A549 (cell line): ENCODE measurements around the gene PCSK5. TPM values are rescaled to one million over a fixed set of nuclear protein-coding genes. Genes with fewer than 3 reads are reported as not detected.

Experiments
- ATAC-seq, 2 experiments: fragments of 200-7000 bp in 1 of 2; fragments of >200 bp in 1 of 2; cut with Nextera tagmentation in 1 of 2; cut with Tn5 transposase in 1 of 2; 3 replicates each; pipeline versions ENCODE4 v1.8.0 to v1.9.1; 2018 to 2020; ENCODE audit warnings: mild to moderate bottlenecking in 1 of 2, moderate library complexity in 1 of 2
- CTCF ChIA-PET: fragments of 300-600 bp; sonication (Branson Sonifier 250); formaldehyde crosslinking; extraction: SDS; loops from one replicate; lab custom pipeline; 2021; ENCODE audit warnings: antibody characterized with exemption, inconsistent platforms; lab: Yijun Ruan, JAX
- POLR2A ChIA-PET: fragments of 350-600 bp; formaldehyde crosslinking; extraction: SDS; loops from one replicate; lab custom pipeline; 2021; ENCODE audit warnings: antibody characterized with exemption, inconsistent platforms; lab: Yijun Ruan, JAX
- DNase-seq, 2 experiments: peaks; one replicate each; pipeline versions ENCODE4 v3.0.0 to v3.0.0-alpha.2; 2011 to 2016; ENCODE audit warnings: low read depth in 1 of 2, low spot score in 1 of 2
- FAIRE-seq: peaks from 2 replicates; lab custom pipeline; 2011; peaks lifted over from hg19 to GRCh38; lab: Jason Lieb, UNC
- H3K27ac ChIP-seq, 2 experiments: fragments of >200 bp; sonication (Bioruptor Twin); formaldehyde crosslinking; 3 replicates each; pipeline ENCODE4 v1.5.1; 2016 to 2017
- H3K4me1 ChIP-seq: fragments of >200 bp; sonication (Bioruptor Twin); formaldehyde crosslinking; 3 replicates; pipeline ENCODE4 v1.6.1; 2016
- H3K4me2 ChIP-seq: fragments of >200 bp; sonication (Bioruptor Twin); formaldehyde crosslinking; 3 replicates; pipeline ENCODE4 v1.6.1; 2016
- H3K4me3 ChIP-seq: fragments of >200 bp; sonication (Bioruptor Twin); formaldehyde crosslinking; 3 replicates; pipeline ENCODE4 v1.5.1; 2016
- H3K9me3 ChIP-seq: fragments of >200 bp; sonication (Bioruptor Twin); formaldehyde crosslinking; 3 replicates; pipeline ENCODE4 v1.6.1; 2016
- EHF ChIP-seq: fragments of 250-450 bp; sonication (Bioruptor Pico); IDR thresholded peaks from 2 replicates; pipeline ENCODE4 v1.5.0; 2020; ENCODE audit warnings: mild to moderate bottlenecking
- EP300 ChIP-seq, 2 experiments: fragments of >200 bp; sonication (Bioruptor Twin); formaldehyde crosslinking; IDR thresholded peaks; 2 replicates in 1 of 2; 3 replicates in 1 of 2; pipeline ENCODE4 v1.6.1; 2016 to 2017
- FOSB ChIP-seq: fragments of 250-450 bp; sonication (Bioruptor Pico); IDR thresholded peaks from 2 replicates; pipeline ENCODE4 v1.5.0; 2020; ENCODE audit warnings: mild to moderate bottlenecking, moderate library complexity
- FOSL2 ChIP-seq, 2 experiments: fragments of 450-650 bp in 1 of 2; fragments of >200 bp in 1 of 2; sonication (Bioruptor Twin) in 1 of 2; formaldehyde crosslinking; IDR thresholded peaks; 2 replicates each; pipeline versions ENCODE4 v1.5.0 to v1.6.1; 2016 to 2020; ENCODE audit warnings: mild to moderate bottlenecking in 1 of 2, moderate library complexity in 1 of 2
- FOXS1 ChIP-seq: fragments of 250-450 bp; sonication (Bioruptor Pico); IDR thresholded peaks from 2 replicates; pipeline ENCODE4 v1.5.0; 2020; ENCODE audit warnings: mild to moderate bottlenecking, moderate library complexity
- HEYL ChIP-seq: fragments of 250-450 bp; sonication (Bioruptor Pico); IDR thresholded peaks from 2 replicates; pipeline ENCODE4 v1.8.0; 2021; ENCODE audit warnings: mild to moderate bottlenecking, moderate library complexity
- JUNB ChIP-seq: fragments of >200 bp; sonication (Bioruptor Twin); formaldehyde crosslinking; IDR thresholded peaks from 2 replicates; pipeline ENCODE4 v1.6.1; 2016
- MAZ ChIP-seq: fragments of 150-350 bp; IDR thresholded peaks from 2 replicates; pipeline ENCODE4 v1.6.1; 2014; ENCODE audit warnings: antibody characterized with exemption, low read depth, low read length, borderline replicate concordance
- MYC ChIP-seq: IDR thresholded peaks from 2 replicates; pipeline ENCODE4 v1.6.1; 2012; ENCODE audit warnings: mild to moderate bottlenecking, inconsistent platforms, low read length, improper control_type of control experiment, borderline replicate concordance
- NPAS2 ChIP-seq: fragments of 250-450 bp; sonication (Bioruptor Pico); IDR thresholded peaks from 2 replicates; pipeline ENCODE4 v1.8.0; 2022; ENCODE audit warnings: mild to moderate bottlenecking, moderate library complexity, borderline replicate concordance
- NR3C1 ChIP-seq: fragments of >200 bp; sonication (Bioruptor Twin); formaldehyde crosslinking; IDR thresholded peaks from 3 replicates; pipeline ENCODE4 v1.6.1; 2017
- PHF8 ChIP-seq: fragments of 200-600 bp; sonication (generic); IDR thresholded peaks from 2 replicates; pipeline ENCODE4 v1.6.1; 2016; ENCODE audit warnings: low read depth, mild to moderate bottlenecking, antibody characterized with exemption, moderate library complexity, borderline replicate concordance
- RARB ChIP-seq: fragments of 250-450 bp; sonication (Bioruptor Pico); IDR thresholded peaks from 2 replicates; pipeline ENCODE4 v1.8.0; 2021; ENCODE audit warnings: mild to moderate bottlenecking, moderate library complexity
- RCOR1 ChIP-seq: fragments of 150-350 bp; IDR thresholded peaks from 2 replicates; pipeline ENCODE4 v1.6.1; 2014; ENCODE audit warnings: antibody characterized with exemption, low read length, low read depth
- RNF2 ChIP-seq: fragments of 200-600 bp; sonication (generic); IDR thresholded peaks from 2 replicates; pipeline ENCODE4 v1.6.1; 2016; ENCODE audit warnings: low read depth, mild to moderate bottlenecking, antibody characterized with exemption, moderate library complexity, borderline replicate concordance
- TP53 ChIP-seq: fragments of 250-450 bp; sonication (Bioruptor Pico); IDR thresholded peaks from 2 replicates; pipeline ENCODE4 v1.5.0; 2021; ENCODE audit warnings: mild to moderate bottlenecking, moderate library complexity
- ZSCAN20 ChIP-seq: fragments of 250-450 bp; sonication (Bioruptor Pico); IDR thresholded peaks from 2 replicates; pipeline ENCODE4 v1.8.0; 2022; ENCODE audit warnings: mild to moderate bottlenecking, moderate library complexity
- WGBS: methylation state at CpG from one replicate; pipeline ENCODE4 v1.1.6; 2017; ENCODE audit errors: missing lambda C conversion rate; 5-methylcytosine and 5-hydroxymethylcytosine counted together
- polyA plus RNA-seq, 4 experiments: library from polyadenylated mRNA; depleted of rRNA in 3 of 4; stranded (reverse); fragments of >200 nt; fragmentation: RNase III in 1 of 4; extraction: RNeasy Plus Mini Kit Qiagen cat#74134 plus additional on column Dnase treatment in 1 of 4; gene quantifications; 2 replicates in 3 of 4; 3 replicates in 1 of 4; pipeline ENCODE4 v1.2.3, GENCODE V29; 2011 to 2017
- TF ChIP-seq, protein P1 (sequence below): IDR thresholded peaks from 2 replicates; pipeline ENCODE4 v1.6.1; 2012
- TF ChIP-seq, protein P2 (sequence below): IDR thresholded peaks from 2 replicates; pipeline ENCODE4 v1.6.1; 2012
- TF ChIP-seq, protein P3 (sequence below): fragments of >200 bp; sonication (Bioruptor Twin); formaldehyde crosslinking; IDR thresholded peaks from 2 replicates; pipeline ENCODE4 v1.6.1; 2016
- TF ChIP-seq, protein P4 (sequence below): fragments of 450-650 bp; IDR thresholded peaks from 2 replicates; pipeline ENCODE4 v1.6.1; 2014; ENCODE audit warnings: antibody characterized with exemption

The PCSK5 gene
- polyA plus RNA-seq, 2 of the 4 experiments (the other 2 are of a cell fraction): 1.3 to 6.7 TPM

DNA sequence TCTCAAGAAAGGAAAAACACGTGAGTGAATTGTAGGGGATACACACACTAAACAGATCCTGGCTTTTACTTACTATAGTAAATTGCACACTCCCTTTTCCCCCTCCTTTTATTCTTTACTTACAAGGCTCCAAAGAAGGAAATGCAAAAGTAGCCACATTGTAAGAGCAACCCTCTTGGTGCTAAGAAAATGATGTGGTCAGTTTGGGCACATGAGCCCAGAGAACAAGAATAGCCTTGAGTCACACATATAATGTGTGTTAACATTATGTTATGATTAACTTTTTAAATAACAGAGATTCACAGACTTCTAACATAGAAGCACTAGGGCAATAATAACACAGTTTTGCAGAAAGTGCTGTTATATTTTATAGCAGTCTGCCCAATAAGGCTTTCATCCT is 48.5 kb downstream of the PCSK5 start:
- DNase-seq (no peak), ATAC-seq (no peak), FAIRE-seq (no peak)
- TF ChIP-seq RARB (CRISPR knock-in tag): no peak
- H3K4me2 ChIP-seq: no peak overlapping the region
- ChIA-PET CTCF (interaction anchor here (0.7 kb wide), 1 partner anchor 11 kb away, joined by 3 read pairs; no protein-coding TSS in a partner anchor), POLR2A (no interaction called here)
- no peaks in the 10 kb centered on the region for H3K4me1 ChIP-seq
- no peak overlapping the region for H3K4me3 ChIP-seq
- H3K27ac ChIP-seq: no peak overlapping the region
- no peaks in the 10 kb centered on the region for H3K9me3 ChIP-seq
- WGBS: 63% methylated on average over 1 of the region's 1 CpG

DNA sequence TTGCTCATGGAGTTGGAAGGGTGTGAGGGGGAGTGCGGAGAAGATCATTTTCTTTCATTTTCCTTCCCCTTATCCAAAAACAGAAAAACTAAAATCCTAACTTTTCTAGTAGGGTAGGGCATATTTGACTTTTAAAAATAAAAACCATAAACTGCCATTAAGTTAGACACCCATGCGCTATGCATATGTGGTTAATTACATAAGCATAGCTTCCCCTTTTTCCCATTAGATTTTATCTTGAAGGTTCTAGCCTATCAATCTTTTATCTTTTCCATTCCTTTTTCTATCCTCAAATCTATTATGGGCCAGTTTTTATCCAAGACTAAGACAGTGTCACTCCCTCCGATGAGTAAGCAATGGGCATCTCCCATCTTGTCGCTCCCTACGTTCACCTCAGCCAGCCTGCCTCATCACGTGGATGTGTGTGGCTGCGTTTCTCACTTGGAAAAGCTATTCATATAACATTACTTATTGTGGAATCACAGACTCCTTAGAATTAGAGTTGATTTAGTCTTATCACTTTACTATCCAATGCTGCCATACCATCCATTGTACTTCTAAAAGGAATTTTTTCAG is 49.2 kb downstream of the PCSK5 start:
- POLR2A ChIA-PET: no interaction called here
- FAIRE-seq: no peak

DNA sequence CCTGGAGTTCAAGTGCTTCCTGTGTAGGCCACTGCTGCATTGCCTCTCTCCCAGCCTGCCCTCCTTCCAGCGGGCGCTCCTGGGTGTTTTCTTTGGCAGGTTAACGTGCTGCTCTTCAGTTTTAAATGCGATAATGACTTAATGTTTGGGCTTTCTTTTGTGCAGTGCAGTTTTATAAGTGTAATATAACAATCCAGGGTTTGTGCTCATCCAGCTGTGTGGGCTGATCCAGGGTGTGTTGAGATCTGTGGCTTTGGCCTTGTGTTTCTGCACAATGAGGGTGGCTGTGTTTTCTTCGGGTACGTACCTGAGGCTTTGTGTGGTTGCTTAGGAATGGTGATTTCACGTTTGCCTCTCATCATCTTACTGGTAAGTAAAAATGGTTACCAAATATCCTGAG is 50.6 kb downstream of the PCSK5 start:
- ATAC-seq (no peak), FAIRE-seq (no peak), DNase-seq (no peak)
- ChIA-PET CTCF (no interaction called here), POLR2A (no interaction called here)
- TF ChIP-seq, protein P1, sequence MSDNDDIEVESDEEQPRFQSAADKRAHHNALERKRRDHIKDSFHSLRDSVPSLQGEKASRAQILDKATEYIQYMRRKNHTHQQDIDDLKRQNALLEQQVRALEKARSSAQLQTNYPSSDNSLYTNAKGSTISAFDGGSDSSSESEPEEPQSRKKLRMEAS: no peak
- TF ChIP-seq, protein P2, sequence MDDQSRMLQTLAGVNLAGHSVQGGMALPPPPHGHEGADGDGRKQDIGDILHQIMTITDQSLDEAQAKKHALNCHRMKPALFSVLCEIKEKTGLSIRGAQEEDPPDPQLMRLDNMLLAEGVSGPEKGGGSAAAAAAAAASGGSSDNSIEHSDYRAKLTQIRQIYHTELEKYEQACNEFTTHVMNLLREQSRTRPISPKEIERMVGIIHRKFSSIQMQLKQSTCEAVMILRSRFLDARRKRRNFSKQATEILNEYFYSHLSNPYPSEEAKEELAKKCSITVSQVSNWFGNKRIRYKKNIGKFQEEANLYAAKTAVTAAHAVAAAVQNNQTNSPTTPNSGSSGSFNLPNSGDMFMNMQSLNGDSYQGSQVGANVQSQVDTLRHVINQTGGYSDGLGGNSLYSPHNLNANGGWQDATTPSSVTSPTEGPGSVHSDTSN: no peak
- no peak for TF ChIP-seq HEYL
- no peak for TF ChIP-seq FOXS1
- no peak for TF ChIP-seq EHF (CRISPR knock-in tag)
- no peak for TF ChIP-seq EP300 (IDR thresholded peaks at IDR 0.05)
- TF ChIP-seq, protein P3, sequence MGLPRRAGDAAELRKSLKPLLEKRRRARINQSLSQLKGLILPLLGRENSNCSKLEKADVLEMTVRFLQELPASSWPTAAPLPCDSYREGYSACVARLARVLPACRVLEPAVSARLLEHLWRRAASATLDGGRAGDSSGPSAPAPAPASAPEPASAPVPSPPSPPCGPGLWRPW: no peak
- TF ChIP-seq RCOR1: no peak
- TF ChIP-seq, protein P4, sequence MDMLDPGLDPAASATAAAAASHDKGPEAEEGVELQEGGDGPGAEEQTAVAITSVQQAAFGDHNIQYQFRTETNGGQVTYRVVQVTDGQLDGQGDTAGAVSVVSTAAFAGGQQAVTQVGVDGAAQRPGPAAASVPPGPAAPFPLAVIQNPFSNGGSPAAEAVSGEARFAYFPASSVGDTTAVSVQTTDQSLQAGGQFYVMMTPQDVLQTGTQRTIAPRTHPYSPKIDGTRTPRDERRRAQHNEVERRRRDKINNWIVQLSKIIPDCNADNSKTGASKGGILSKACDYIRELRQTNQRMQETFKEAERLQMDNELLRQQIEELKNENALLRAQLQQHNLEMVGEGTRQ: no peak
- TF ChIP-seq PHF8: no peak
- H3K4me2 ChIP-seq: no peak overlapping the region
- H3K27ac ChIP-seq: no peak overlapping the region
- no peak overlapping the region for H3K4me3 ChIP-seq
- no peaks in the 10 kb centered on the region for H3K9me3 ChIP-seq
- H3K4me1 ChIP-seq: no peaks in the 10 kb centered on the region
- WGBS: 57% methylated on average over 7 of the region's 7 CpGs

More for the DNA sequence above, 49.2 kb downstream of the PCSK5 start:
- DNase-seq (no peak), ATAC-seq (no peak)
- no peaks in the 10 kb centered on the region for H3K9me3 ChIP-seq
- no peak overlapping the region for H3K4me2 ChIP-seq
- TF ChIP-seq RCOR1 (no peak), MAZ (no peak), NPAS2 (CRISPR knock-in tag) (no peak), JUNB (no peak), TP53 (CRISPR knock-in tag) (no peak), MYC (no peak), FOSB (CRISPR knock-in tag) (no peak), RNF2 (no peak), NR3C1 (no peak), ZSCAN20 (no peak), FOSL2 (IDR thresholded peaks at IDR 0.05) (no peak), FOSL2 (CRISPR knock-in tag; IDR thresholded peaks at IDR 0.05) (no peak)
- TF ChIP-seq, protein P4: no peak
- H3K27ac ChIP-seq: no peak overlapping the region
- H3K4me1 ChIP-seq: no peaks in the 10 kb centered on the region
- H3K4me3 ChIP-seq: no peak overlapping the region
- CTCF ChIA-PET: interaction anchor here (0.5 to 0.7 kb wide), 2 partner anchors 12 to 332 kb away, joined by 3 read pairs; no protein-coding TSS in a partner anchor
- WGBS: 72% methylated on average over 7 of the region's 7 CpGs
